OCI-LY7 (cell line): ENCODE measurements around the gene APCDD1L. TPM values are rescaled to one million over a fixed set of nuclear protein-coding genes. Genes with fewer than 3 reads are reported as not detected.

ENCODE experiments used
- BruUV-seq: library from RNA; stranded (reverse); fragments of 400-500 nt; replicated peaks from 2 replicates; lab custom pipeline; 2021; lab: Mats Ljungman, UMichigan
- CTCF ChIA-PET: fragments of 300-600 bp; sonication (Branson Sonifier 250); formaldehyde crosslinking; loops from one replicate; lab custom pipeline; 2022; ENCODE audit warnings: antibody characterized with exemption; ENCODE audit not compliant: unreplicated experiment; lab: Charles Lee
- POLR2A ChIA-PET: fragments of 300-600 bp; sonication (Branson Sonifier 250); formaldehyde crosslinking; loops from one replicate; lab custom pipeline; 2022; ENCODE audit warnings: antibody characterized with exemption; lab: Charles Lee
- DNase-seq: peaks from one replicate; pipeline ENCODE4 v3.0.0-alpha.2; 2015; ENCODE audit warnings: low spot score
- H2AFZ ChIP-seq: fragments of 200-600 bp; sonication (generic), shearing (Covaris generic); 2 replicates; pipeline ENCODE4 v1.6.1; 2014; ENCODE audit warnings: mild to moderate bottlenecking, antibody characterized with exemption, low read length, moderate library complexity
- H3K27ac ChIP-seq: fragments of 200-600 bp; sonication (generic); 2 replicates; pipeline ENCODE4 v1.5.1; 2014; ENCODE audit warnings: mixed run types, low read depth, mild to moderate bottlenecking, moderate library complexity, low read length, inconsistent platforms; ENCODE audit not compliant: poor library complexity, severe bottlenecking
- H3K36me3 ChIP-seq: fragments of 200-600 bp; sonication (generic); 2 replicates; pipeline ENCODE4 v1.6.1; 2014; ENCODE audit warnings: mild to moderate bottlenecking, antibody characterized with exemption, low read length, moderate library complexity, mixed read lengths; ENCODE audit not compliant: insufficient read depth
- H3K4me1 ChIP-seq: fragments of 200-600 bp; sonication (generic); 2 replicates; pipeline ENCODE4 v1.5.1; 2014; ENCODE audit warnings: mild to moderate bottlenecking, low read length; ENCODE audit not compliant: insufficient read depth, poor library complexity, severe bottlenecking
- H3K4me2 ChIP-seq: fragments of 200-600 bp; sonication (generic); 2 replicates; pipeline ENCODE4 v1.6.1; 2014; ENCODE audit warnings: mild to moderate bottlenecking, low read length
- H3K4me3 ChIP-seq: fragments of 200-600 bp; sonication (generic); 2 replicates; pipeline ENCODE4 v1.5.1; 2014; ENCODE audit warnings: mild to moderate bottlenecking, low read depth, low read length; ENCODE audit not compliant: poor library complexity, severe bottlenecking
- H3K79me2 ChIP-seq: fragments of 200-600 bp; sonication (generic); 2 replicates; pipeline ENCODE4 v1.6.1; 2016; ENCODE audit warnings: low read depth, mild to moderate bottlenecking, low read length, moderate library complexity, mixed read lengths; ENCODE audit not compliant: insufficient read depth
- H3K9me2 ChIP-seq: fragments of 200-600 bp; sonication (generic); 2 replicates; pipeline ENCODE4 v1.6.1; 2016; ENCODE audit warnings: mild to moderate bottlenecking, low read length, mixed read lengths; ENCODE audit not compliant: insufficient read depth
- H3K9me3 ChIP-seq: fragments of 200-600 bp; sonication (generic); 2 replicates; pipeline ENCODE4 v1.6.1; 2014; ENCODE audit warnings: mild to moderate bottlenecking, mixed run types, low read length, mixed read lengths
- H4K20me1 ChIP-seq: fragments of 200-600 bp; sonication (generic); 2 replicates; pipeline ENCODE4 v1.6.1; 2014; ENCODE audit warnings: mild to moderate bottlenecking, antibody characterized with exemption, low read length, moderate library complexity, mixed read lengths; ENCODE audit not compliant: insufficient read depth
- EZH2phosphoT487 ChIP-seq: fragments of 200-600 bp; sonication (generic); IDR thresholded peaks from 2 replicates; pipeline ENCODE4 v1.6.1; 2018; ENCODE audit warnings: low read depth, borderline replicate concordance, mild to moderate bottlenecking, mixed run types, antibody characterized with exemption, low read length, moderate library complexity, mixed read lengths
- intact Hi-C: fragments of 100-400 bp; cut with micrococcal nuclease; formaldehyde crosslinking; loops from one replicate; pipeline ENCODE4 v1.10.0; 2022; ENCODE audit not compliant: unreplicated experiment
- total RNA-seq, 2 experiments: library from RNA; depleted of rRNA in 1 of 2; stranded (reverse); fragments of >200 nt in 1 of 2; shearing (Covaris generic) in 1 of 2; gene quantifications; 2 replicates each; pipeline ENCODE4 v1.2.3, GENCODE V29; 2014 to 2022
- TF ChIP-seq, protein P1 (sequence below): fragments of 200-600 bp; sonication (generic); conservative IDR thresholded peaks from 2 replicates; pipeline ENCODE4 v1.5.1; 2014; ENCODE audit warnings: mild to moderate bottlenecking, antibody characterized with exemption, low read length, moderate library complexity, mixed read lengths

The APCDD1L gene
- total RNA-seq, 2 experiments from 2014 or later, result not detected

DNA sequence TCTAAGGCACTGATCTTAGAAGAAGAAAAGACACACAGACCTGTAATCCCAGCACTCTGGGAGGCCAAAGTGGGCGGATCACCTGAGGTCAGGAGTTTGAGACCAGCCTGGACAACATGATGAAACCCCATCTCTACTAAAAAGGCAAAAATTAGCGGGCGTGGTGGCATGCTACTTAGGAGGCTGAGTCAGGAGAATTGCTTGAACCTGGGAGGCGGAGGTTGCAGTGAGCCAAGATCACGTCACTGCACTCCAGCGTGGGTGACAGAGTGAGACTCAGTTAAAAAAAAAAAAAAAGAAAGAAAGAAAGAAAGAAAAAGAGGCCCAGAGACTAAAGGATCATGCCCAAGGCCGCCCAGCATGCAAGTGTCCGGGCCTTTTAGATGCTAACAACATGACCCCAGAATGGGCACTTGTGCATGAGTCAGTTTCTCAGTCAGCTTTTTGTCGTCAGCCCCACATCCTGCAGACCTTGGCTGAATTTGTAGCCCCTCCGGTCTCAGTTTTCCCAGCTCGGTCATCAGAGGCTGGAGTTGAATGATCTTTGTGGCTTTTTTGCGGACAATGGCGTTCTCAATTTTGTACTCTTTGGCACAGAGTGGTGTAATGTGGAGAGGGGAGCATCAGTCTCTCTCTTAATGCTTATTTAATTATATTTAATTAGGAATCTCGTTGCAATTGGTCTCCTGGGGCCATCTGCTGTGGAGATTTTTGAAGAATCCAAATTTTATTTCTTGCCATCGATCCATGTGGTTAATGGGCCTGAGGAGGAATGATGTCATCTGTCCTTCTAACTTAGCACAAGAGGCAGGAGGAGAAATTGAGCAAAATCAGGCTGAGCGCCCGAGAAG, 30.6 kb upstream of the APCDD1L start:
- no peak overlapping the region for H2AFZ ChIP-seq
- no peaks in the 10 kb centered on the region for H3K4me1 ChIP-seq
- no peaks in the 10 kb centered on the region for H3K36me3 ChIP-seq
- CTCF ChIA-PET, result no interaction called here
- no peak for DNase-seq
- no peak for TF ChIP-seq EZH2phosphoT487
- TF ChIP-seq, protein P1, sequence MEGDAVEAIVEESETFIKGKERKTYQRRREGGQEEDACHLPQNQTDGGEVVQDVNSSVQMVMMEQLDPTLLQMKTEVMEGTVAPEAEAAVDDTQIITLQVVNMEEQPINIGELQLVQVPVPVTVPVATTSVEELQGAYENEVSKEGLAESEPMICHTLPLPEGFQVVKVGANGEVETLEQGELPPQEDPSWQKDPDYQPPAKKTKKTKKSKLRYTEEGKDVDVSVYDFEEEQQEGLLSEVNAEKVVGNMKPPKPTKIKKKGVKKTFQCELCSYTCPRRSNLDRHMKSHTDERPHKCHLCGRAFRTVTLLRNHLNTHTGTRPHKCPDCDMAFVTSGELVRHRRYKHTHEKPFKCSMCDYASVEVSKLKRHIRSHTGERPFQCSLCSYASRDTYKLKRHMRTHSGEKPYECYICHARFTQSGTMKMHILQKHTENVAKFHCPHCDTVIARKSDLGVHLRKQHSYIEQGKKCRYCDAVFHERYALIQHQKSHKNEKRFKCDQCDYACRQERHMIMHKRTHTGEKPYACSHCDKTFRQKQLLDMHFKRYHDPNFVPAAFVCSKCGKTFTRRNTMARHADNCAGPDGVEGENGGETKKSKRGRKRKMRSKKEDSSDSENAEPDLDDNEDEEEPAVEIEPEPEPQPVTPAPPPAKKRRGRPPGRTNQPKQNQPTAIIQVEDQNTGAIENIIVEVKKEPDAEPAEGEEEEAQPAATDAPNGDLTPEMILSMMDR, result no peak
- no peak overlapping the region for H3K4me2 ChIP-seq
- H3K27ac ChIP-seq, result no peak overlapping the region
- intact Hi-C loops, result no loop called here
- no peaks in the 10 kb centered on the region for H4K20me1 ChIP-seq
- H3K79me2 ChIP-seq, result no peaks in the 10 kb centered on the region
- H3K4me3 ChIP-seq, result no peak overlapping the region
- H3K9me2 ChIP-seq, result no peaks in the 10 kb centered on the region
- POLR2A ChIA-PET, result no interaction called here
- BruUV-seq, result no TSS peak
- no peaks in the 10 kb centered on the region for H3K9me3 ChIP-seq

DNA sequence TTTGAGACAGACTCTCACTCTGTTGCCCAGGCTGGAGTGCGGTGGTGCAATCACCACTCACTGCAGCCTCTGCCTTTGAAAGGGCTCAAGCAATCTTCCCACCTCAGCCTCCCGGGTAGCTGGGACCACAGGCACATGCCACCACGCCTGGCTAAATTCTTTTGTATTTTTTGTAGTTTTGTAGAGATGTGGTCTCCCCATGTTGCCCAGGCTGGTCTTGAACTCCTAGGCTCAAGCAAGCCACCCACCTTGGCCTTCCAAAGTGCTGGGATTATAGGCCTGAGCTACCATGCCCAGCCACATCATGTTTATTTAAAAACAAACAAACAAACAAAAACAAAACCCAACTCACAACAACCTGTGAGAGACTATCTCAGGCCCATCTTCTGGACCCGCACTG, 29.7 kb upstream of the APCDD1L start:
- BruUV-seq, result no TSS peak

More for the DNA sequence above, 29.7 kb upstream of the APCDD1L start:
- H3K79me2 ChIP-seq, result no peaks in the 10 kb centered on the region
- H3K9me3 ChIP-seq, result no peaks in the 10 kb centered on the region
- H3K4me2 ChIP-seq, result no peak overlapping the region
- TF ChIP-seq, protein P1, result no peak
- TF ChIP-seq EZH2phosphoT487, result no peak
- H4K20me1 ChIP-seq, result no peaks in the 10 kb centered on the region
- no peaks in the 10 kb centered on the region for H3K4me1 ChIP-seq
- no peak for DNase-seq
- ChIA-PET POLR2A (no interaction called here), CTCF (no interaction called here)
- intact Hi-C loops, result no loop called here
- H3K4me3 ChIP-seq, result no peak overlapping the region
- no peaks in the 10 kb centered on the region for H3K36me3 ChIP-seq
- H3K9me2 ChIP-seq, result no peaks in the 10 kb centered on the region
- no peak overlapping the region for H3K27ac ChIP-seq
- no peak overlapping the region for H2AFZ ChIP-seq
